IMR-90 (cell line): Measurements from ENCODE around the gene ADCK1. TPM values are rescaled to one million over a fixed set of nuclear protein-coding genes. Genes with fewer than 3 reads are reported as not detected.

ENCODE experiments used
- ATAC-seq: fragments of 200-7000 bp; cut with Tn5 transposase; 2 replicates; pipeline ENCODE4 v1.9.1; 2020; ENCODE audit warnings: low read depth, mild to moderate bottlenecking, moderate library complexity
- BruUV-seq: library from RNA; stranded (reverse); fragments of 400-500 nt; replicated peaks from 2 replicates; lab custom pipeline; 2021; lab: Mats Ljungman, UMichigan
- CTCF ChIA-PET: fragments of 300-600 bp; formaldehyde crosslinking; extraction: SDS; loops from one replicate; lab custom pipeline; 2021; ENCODE audit warnings: antibody characterized with exemption; lab: Yijun Ruan, JAX
- POLR2A ChIA-PET: fragments of 300-600 bp; sonication (Branson Sonifier 250); formaldehyde crosslinking; loops from one replicate; lab custom pipeline; 2022; ENCODE audit warnings: antibody characterized with exemption; ENCODE audit not compliant: unreplicated experiment; lab: Charles Lee
- DNase-seq: peaks from one replicate; pipeline ENCODE4 v3.0.0; 2013
- H2AFZ ChIP-seq: replicated peaks from 2 replicates; pipeline ENCODE3; 2013; ENCODE audit warnings: low read length, mild to moderate bottlenecking; ENCODE audit not compliant: poor library complexity
- H2AK5ac ChIP-seq: 2 replicates; pipeline ENCODE4 v1.6.1; 2013; ENCODE audit warnings: low read depth, low read length, inconsistent platforms
- H2AK9ac ChIP-seq: replicated peaks from 2 replicates; pipeline ENCODE3; 2013; ENCODE audit warnings: mild to moderate bottlenecking, low read depth, low read length, moderate library complexity; ENCODE audit not compliant: poor library complexity
- H2BK120ac ChIP-seq: 2 replicates; pipeline ENCODE4 v1.6.1; 2013; ENCODE audit warnings: low read depth, low read length, inconsistent platforms
- H2BK15ac ChIP-seq: 3 replicates; pipeline ENCODE4 v1.6.1; 2013; ENCODE audit warnings: low read depth, low read length, inconsistent platforms
- H2BK20ac ChIP-seq: 2 replicates; pipeline ENCODE4 v1.6.1; 2013; ENCODE audit warnings: low read depth, mild to moderate bottlenecking, inconsistent platforms, low read length, moderate library complexity
- H2BK5ac ChIP-seq: 2 replicates; pipeline ENCODE4 v1.6.1; 2013; ENCODE audit warnings: mild to moderate bottlenecking, low read depth, low read length, inconsistent platforms; ENCODE audit not compliant: poor library complexity, severe bottlenecking
- H3K14ac ChIP-seq: replicated peaks from 2 replicates; pipeline ENCODE4 v1.6.1; 2013; ENCODE audit warnings: low read depth, low read length, inconsistent platforms
- H3K18ac ChIP-seq: 2 replicates; pipeline ENCODE4 v1.6.1; 2013; ENCODE audit warnings: low read depth, low read length, control low read depth
- H3K23ac ChIP-seq: 2 replicates; pipeline ENCODE4 v1.6.1; 2013; ENCODE audit warnings: low read depth, low read length, inconsistent platforms
- H3K27ac ChIP-seq: 2 replicates; pipeline ENCODE4 v1.5.1; 2013; ENCODE audit warnings: mild to moderate bottlenecking, control low read depth, low read length; ENCODE audit not compliant: insufficient read depth
- H3K27me3 ChIP-seq: 2 replicates; pipeline ENCODE4 v1.6.1; 2013; ENCODE audit warnings: low read length; ENCODE audit not compliant: control insufficient read depth, insufficient read depth
- H3K36me3 ChIP-seq: 2 replicates; pipeline ENCODE4 v1.6.1; 2013; ENCODE audit warnings: low read length, mixed read lengths; ENCODE audit not compliant: control insufficient read depth, insufficient read depth
- H3K4ac ChIP-seq: 2 replicates; pipeline ENCODE4 v1.6.1; 2013; ENCODE audit warnings: low read depth, low read length, inconsistent platforms
- H3K4me1 ChIP-seq: 2 replicates; pipeline ENCODE4 v1.6.1; 2013; ENCODE audit warnings: low read length, mixed read lengths; ENCODE audit not compliant: control insufficient read depth, insufficient read depth
- H3K4me2 ChIP-seq: 2 replicates; pipeline ENCODE4 v1.6.1; 2013; ENCODE audit warnings: low read depth, mild to moderate bottlenecking, control low read depth, low read length, moderate library complexity
- H3K4me3 ChIP-seq: 2 replicates; pipeline ENCODE4 v1.5.1; 2013; ENCODE audit warnings: low read depth, mild to moderate bottlenecking, control low read depth, low read length, moderate library complexity; ENCODE audit not compliant: insufficient read depth
- H3K56ac ChIP-seq: 2 replicates; pipeline ENCODE4 v1.6.1; 2013; ENCODE audit warnings: low read length, inconsistent platforms; ENCODE audit not compliant: insufficient read depth; ENCODE audit errors: extremely low read depth
- H3K79me1 ChIP-seq, 2 experiments: 2 replicates each; pipeline ENCODE4 v1.6.1; 2013; ENCODE audit warnings: low read length in 2 of 2, inconsistent platforms in 1 of 2, low read depth in 1 of 2
- H3K9ac ChIP-seq: 2 replicates; pipeline ENCODE4 v1.6.1; 2013; ENCODE audit warnings: low read depth, low read length, control low read depth
- H3K9me1 ChIP-seq: 2 replicates; pipeline ENCODE4 v1.6.1; 2013; ENCODE audit warnings: low read length, inconsistent platforms; ENCODE audit not compliant: insufficient read depth
- H3K9me3 ChIP-seq: 2 replicates; pipeline ENCODE4 v1.6.1; 2013; ENCODE audit warnings: low read length; ENCODE audit not compliant: control insufficient read depth, insufficient read depth
- H4K20me1 ChIP-seq: 2 replicates; pipeline ENCODE4 v1.6.1; 2013; ENCODE audit warnings: low read length, inconsistent platforms; ENCODE audit not compliant: insufficient read depth
- H4K5ac ChIP-seq: 2 replicates; pipeline ENCODE4 v1.6.1; 2013; ENCODE audit warnings: mild to moderate bottlenecking, low read depth, low read length, control low read depth
- H4K8ac ChIP-seq, 2 experiments: 2 replicates each; pipeline ENCODE4 v1.6.1; 2013; ENCODE audit warnings: low read depth in 2 of 2, low read length in 2 of 2, control low read depth in 1 of 2, inconsistent platforms in 1 of 2
- H4K91ac ChIP-seq: 2 replicates; pipeline ENCODE4 v1.6.1; 2013; ENCODE audit warnings: low read depth, low read length, inconsistent platforms; ENCODE audit not compliant: insufficient read depth
- RFX5 ChIP-seq: IDR thresholded peaks from 2 replicates; pipeline ENCODE4 v1.8.0; 2012; ENCODE audit warnings: low read depth, mild to moderate bottlenecking, low read length, moderate library complexity
- WGBS, 2 experiments: methylation state at CpG; one replicate each; pipeline versions ENCODE4 v1.1.5 to v1.1.7; 2013; ENCODE audit warnings: missing lambda C conversion rate in 2 of 2; ENCODE audit not compliant: insufficient read length in 1 of 2; ENCODE audit errors: extremely low coverage in 2 of 2; 5-methylcytosine and 5-hydroxymethylcytosine counted together
- dilution Hi-C: fragments of 300-500 bp; cut with HindIII; formaldehyde crosslinking; loops from one replicate; pipeline ENCODE4 v1.14.3; 2018; ENCODE audit warnings: low sequenced_read_pairs; ENCODE audit not compliant: unreplicated experiment
- in situ Hi-C: fragments of 300-500 bp; cut with MboI; formaldehyde crosslinking; loops from 3 replicates; pipeline ENCODE4 v1.14.3; 2019; ENCODE audit warnings: low sequenced_read_pairs, inconsistent platforms, mixed read lengths
- intact Hi-C: fragments of 100-400 bp; cut with micrococcal nuclease; formaldehyde crosslinking; loops from 2 replicates; pipeline ENCODE4 v1.10.0; 2022
- polyA plus RNA-seq, 3 experiments: library from polyadenylated mRNA; depleted of rRNA; stranded (reverse); fragments of >200 nt; gene quantifications; 2 replicates each; pipeline ENCODE4 v1.2.3, GENCODE V29; 2012; ENCODE audit warnings: low replicate concordance in 1 of 3
- total RNA-seq: library from RNA; depleted of rRNA; stranded (reverse); fragments of >200 nt; gene quantifications from 2 replicates; pipeline ENCODE4 v1.2.3, GENCODE V29; 2012
- TF ChIP-seq, protein P1 (sequence below): fragments of 150-350 bp; IDR thresholded peaks from 2 replicates; pipeline ENCODE4 v1.6.1; 2017; ENCODE audit warnings: mild to moderate bottlenecking, antibody characterized with exemption, low read length, low read depth
- TF ChIP-seq, protein P2 (sequence below): fragments of 150-350 bp; IDR thresholded peaks from 2 replicates; pipeline ENCODE4 v1.6.1; 2016; ENCODE audit warnings: low read depth, mild to moderate bottlenecking, low read length, moderate library complexity, borderline replicate concordance

ADCK1 gene
- total and polyA plus RNA-seq, 2 of the 4 experiments (the other 2 are of a cell fraction), result 1.6 to 4.6 TPM

DNA sequence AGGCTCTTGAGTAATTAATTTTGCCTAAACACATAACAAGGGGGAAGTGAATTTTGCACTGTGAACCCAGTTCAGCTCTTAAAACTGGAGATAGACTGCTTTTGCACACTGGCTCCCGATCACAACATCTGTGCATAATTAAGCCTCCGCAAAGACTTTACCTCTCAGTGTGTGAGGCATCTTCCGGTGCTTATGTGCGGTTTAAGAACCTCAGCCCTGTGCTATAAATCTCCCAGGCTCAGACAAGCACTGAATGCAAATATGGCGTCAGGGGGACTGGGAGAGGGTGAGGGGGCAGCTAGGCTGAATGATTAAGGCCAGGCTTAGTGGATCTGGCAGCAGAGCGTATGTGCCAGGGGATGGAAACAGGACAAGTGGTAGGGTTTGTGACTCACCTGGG lies 103.3 kb downstream of the ADCK1 start:
- Histone ChIP-seq H2AFZ (no peak overlapping the region), H3K4me1 (no peaks in the 10 kb centered on the region), H3K23ac (no peak overlapping the region), H3K9me3 (no peaks in the 10 kb centered on the region), H3K27me3 (no peaks in the 10 kb centered on the region), H4K8ac (no peak overlapping the region), H2BK120ac (no peak overlapping the region), H3K4ac (no peak overlapping the region), H4K20me1 (no peaks in the 10 kb centered on the region), H4K5ac (no peak overlapping the region), H3K18ac (no peak overlapping the region), H3K14ac (no peak overlapping the region), H3K9me1 (no peaks in the 10 kb centered on the region; the same call in 1 of the 2 replicates), H3K4me2 (no peak overlapping the region), H3K9ac (no peak overlapping the region), H3K36me3 (no peaks in the 10 kb centered on the region), H3K79me1 (no peaks in the 10 kb centered on the region), H2BK20ac (no peak overlapping the region), H3K56ac (no peak overlapping the region), H2BK15ac (no peak overlapping the region), H4K91ac (no peak overlapping the region), H3K27ac (no peak overlapping the region), H3K4me3 (no peak overlapping the region), H2AK5ac (no peak overlapping the region), H2AK9ac (no peak overlapping the region), H2BK5ac (no peak overlapping the region)
- intact Hi-C loops, result no loop called here
- BruUV-seq, result no TSS peak
- ChIA-PET CTCF (no interaction called here), POLR2A (no interaction called here)
- no peak for DNase-seq
- WGBS, 2 experiments, result 77% methylated on average over 6 of the region's 6 CpGs; no CpG with 5 or more reads in 1 of the 2 experiments
- in situ Hi-C loops, result no loop called here
- ATAC-seq, result no peak
- dilution Hi-C loops, result no loop called here
- TF ChIP-seq RFX5, result no peak
- TF ChIP-seq, protein P1, sequence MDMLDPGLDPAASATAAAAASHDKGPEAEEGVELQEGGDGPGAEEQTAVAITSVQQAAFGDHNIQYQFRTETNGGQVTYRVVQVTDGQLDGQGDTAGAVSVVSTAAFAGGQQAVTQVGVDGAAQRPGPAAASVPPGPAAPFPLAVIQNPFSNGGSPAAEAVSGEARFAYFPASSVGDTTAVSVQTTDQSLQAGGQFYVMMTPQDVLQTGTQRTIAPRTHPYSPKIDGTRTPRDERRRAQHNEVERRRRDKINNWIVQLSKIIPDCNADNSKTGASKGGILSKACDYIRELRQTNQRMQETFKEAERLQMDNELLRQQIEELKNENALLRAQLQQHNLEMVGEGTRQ, result no peak
- TF ChIP-seq, protein P2, sequence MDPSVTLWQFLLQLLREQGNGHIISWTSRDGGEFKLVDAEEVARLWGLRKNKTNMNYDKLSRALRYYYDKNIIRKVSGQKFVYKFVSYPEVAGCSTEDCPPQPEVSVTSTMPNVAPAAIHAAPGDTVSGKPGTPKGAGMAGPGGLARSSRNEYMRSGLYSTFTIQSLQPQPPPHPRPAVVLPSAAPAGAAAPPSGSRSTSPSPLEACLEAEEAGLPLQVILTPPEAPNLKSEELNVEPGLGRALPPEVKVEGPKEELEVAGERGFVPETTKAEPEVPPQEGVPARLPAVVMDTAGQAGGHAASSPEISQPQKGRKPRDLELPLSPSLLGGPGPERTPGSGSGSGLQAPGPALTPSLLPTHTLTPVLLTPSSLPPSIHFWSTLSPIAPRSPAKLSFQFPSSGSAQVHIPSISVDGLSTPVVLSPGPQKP, result no peak
